H1 (cell line): Measurements from ENCODE around the gene MRPS10. TPM values are rescaled to one million over a fixed set of nuclear protein-coding genes. Genes with fewer than 3 reads are reported as not detected.

Experiments
- POLR2AphosphoS5 ChIP-seq: IDR thresholded peaks from 2 replicates; pipeline ENCODE4 v1.6.1; 2011; ENCODE audit warnings: low read depth, low read length
- polyA plus RNA-seq, 7 experiments: library from polyadenylated mRNA; depleted of rRNA in 3 of 7; stranded (reverse) in 5 of 7; unstranded in 2 of 7; fragments of >200 nt in 5 of 7; fragments of 200-250 nt in 2 of 7; gene quantifications; 1 replicate in 5 of 7; 2 replicates in 1 of 7; 4 replicates in 1 of 7; pipeline versions ENCODE4 v1.2.1 to v1.2.3, GENCODE V29; 2011 to 2013; ENCODE audit warnings: missing spikeins in 2 of 7, mixed read lengths in 2 of 7
- total RNA-seq: library from RNA; stranded (reverse); fragmentation: NEBNext Ultra II Directional; extraction: Animal tissue kit (Norgen Biotek cat#: 25700); gene quantifications from 2 replicates; pipeline ENCODE4 v1.2.1, GENCODE V29; 2021
- TF ChIP-seq, protein P1 (sequence below), 3 experiments: IDR thresholded peaks; 1 replicate in 2 of 3; 2 replicates in 1 of 3; pipeline versions ENCODE4 v1.5.1 to v1.6.1; 2011; ENCODE audit warnings: low read length in 3 of 3, mild to moderate bottlenecking in 3 of 3, inconsistent platforms in 2 of 3, low read depth in 1 of 3, moderate library complexity in 1 of 3; ENCODE audit not compliant: insufficient read depth in 1 of 3; ENCODE audit errors: control extremely low read depth in 1 of 3

The MRPS10 gene
- total and polyA plus RNA-seq, 2 of the 8 experiments (the other 6 are each of a cell fraction or from before 2014, with no cell fraction given): 20.5 to 33.6 TPM

DNA sequence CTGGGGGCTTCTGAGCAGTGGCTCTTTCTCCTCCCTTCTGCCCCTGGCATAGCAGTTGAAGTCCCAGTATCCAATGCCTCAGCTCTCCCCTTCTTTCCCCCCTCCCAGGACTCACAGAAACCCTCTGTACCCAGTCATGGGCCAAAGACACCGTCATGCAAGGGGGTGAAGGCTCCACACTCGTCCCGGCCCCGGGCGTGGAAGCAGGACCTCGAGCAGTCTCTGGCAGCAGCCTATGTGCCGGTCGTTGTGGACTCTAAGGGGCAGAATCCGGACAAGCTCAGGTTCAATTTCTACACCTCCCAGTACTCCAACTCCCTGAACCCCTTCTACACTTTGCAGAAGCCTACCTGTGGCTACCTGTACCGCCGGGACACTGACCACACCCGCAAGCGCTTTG lies 54.8 kb downstream of the MRPS10 start (continued):
- TF ChIP-seq, protein P1, sequence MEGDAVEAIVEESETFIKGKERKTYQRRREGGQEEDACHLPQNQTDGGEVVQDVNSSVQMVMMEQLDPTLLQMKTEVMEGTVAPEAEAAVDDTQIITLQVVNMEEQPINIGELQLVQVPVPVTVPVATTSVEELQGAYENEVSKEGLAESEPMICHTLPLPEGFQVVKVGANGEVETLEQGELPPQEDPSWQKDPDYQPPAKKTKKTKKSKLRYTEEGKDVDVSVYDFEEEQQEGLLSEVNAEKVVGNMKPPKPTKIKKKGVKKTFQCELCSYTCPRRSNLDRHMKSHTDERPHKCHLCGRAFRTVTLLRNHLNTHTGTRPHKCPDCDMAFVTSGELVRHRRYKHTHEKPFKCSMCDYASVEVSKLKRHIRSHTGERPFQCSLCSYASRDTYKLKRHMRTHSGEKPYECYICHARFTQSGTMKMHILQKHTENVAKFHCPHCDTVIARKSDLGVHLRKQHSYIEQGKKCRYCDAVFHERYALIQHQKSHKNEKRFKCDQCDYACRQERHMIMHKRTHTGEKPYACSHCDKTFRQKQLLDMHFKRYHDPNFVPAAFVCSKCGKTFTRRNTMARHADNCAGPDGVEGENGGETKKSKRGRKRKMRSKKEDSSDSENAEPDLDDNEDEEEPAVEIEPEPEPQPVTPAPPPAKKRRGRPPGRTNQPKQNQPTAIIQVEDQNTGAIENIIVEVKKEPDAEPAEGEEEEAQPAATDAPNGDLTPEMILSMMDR (IDR thresholded peaks at IDR 0.05; ENCODE audit: control extremely low read depth in 1 of 3, insufficient read depth in 1 of 3, low read depth in 1 of 3, low read length in 3 of 3): no peak
- no peak for TF ChIP-seq POLR2AphosphoS5
- TF ChIP-seq, all 59 proteins: peak for 0
